ENCODE measurements around the gene ACTBL2.
"Not testable (repeated sequence)": the region's sequence is repeated elsewhere in the genome, so short reads cannot be mapped to it uniquely, and the experiment has no call there.

ACTBL2 gene

DNA sequence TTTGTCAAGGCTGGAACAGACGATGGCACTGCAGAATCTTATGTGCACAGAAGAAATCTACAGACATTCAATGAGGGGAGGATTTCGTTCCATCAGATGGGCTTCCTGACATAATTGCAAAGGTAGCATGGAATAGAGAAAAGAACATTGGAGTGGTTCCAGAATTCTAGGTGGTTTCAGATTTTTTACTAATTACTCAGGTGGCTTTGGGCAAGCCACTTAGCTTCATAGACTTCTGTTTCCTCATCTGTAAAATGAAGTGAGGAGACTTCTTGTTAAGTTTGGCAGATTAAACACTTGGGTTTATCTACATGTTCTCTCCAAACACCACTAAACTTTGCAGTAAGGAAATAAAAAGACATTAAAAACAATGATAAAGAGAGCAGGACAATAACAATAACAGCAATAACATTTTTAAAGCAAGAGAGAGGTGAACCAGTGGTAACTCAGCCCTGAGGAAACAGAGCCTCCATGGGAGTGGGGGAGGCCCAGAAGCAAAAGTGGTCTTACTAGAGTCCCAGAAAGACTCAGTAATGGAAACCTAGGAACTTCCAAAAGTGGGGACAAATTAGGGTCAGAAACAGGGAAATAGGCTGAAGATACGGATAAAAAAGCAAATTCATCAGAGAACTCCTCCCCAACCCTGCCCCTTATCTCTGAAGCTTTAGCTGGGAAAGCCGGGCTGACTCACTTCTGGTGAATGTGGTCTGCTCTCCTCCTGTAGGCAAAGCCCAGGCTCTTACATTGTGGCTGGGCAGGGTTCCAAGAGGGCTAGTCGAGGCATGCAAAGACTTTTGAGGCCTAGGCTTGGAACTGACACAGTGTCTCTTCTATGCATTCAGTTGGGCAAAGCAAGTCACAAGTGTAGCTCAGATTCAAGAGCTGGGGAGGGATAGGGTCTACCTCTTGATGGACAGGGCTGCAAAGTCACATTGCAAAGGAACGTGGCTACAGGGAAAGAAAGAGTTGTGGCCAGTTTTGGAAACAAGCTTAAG is 11.8 kb upstream of the ACTBL2 start:
- peak; percentile 43 to 69 for DNase-seq (ENCODE audit: low read depth in 2 of 2)

- DNase-seq (ENCODE audit: low read depth in 2 of 2), result no peak
Observed at GRCh38 chr5:57493034-57493433, 10.4 kb upstream of the ACTBL2 start.

- no peak for DNase-seq (ENCODE audit: low read depth in 2 of 2)
Observed at GRCh38 chr5:57492632-57493031, 10.0 kb upstream of the ACTBL2 start.

DNA sequence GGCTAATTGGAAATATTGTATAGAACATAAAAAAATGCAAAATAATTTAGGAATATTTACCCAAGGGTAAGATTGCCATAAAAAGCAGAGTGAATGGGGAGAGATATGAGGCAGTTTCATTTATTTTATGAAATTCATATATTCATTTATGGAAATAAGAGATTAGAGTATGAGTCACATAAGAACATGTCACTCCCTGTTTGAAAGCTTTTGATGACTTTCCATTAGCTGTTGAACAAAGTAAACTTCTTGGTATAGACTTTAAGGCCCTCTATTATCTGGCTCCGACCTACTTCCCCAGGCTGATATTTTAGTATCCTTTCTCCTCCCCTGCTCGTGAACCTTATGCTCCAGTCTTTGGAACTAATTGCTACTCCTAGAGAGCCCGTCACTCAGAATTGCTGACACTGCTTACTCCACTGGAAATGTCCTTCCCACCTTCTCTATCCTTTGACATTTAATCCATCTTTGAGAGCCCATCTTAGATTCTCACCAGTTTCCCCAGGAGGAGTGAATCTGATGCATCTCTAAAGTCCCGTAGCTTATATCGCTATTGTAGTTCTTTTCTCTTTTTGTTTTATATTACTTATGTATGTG is 8.9 kb upstream of the ACTBL2 start:
- DNase-seq (ENCODE audit: low read depth in 2 of 2), result no peak

DNA sequence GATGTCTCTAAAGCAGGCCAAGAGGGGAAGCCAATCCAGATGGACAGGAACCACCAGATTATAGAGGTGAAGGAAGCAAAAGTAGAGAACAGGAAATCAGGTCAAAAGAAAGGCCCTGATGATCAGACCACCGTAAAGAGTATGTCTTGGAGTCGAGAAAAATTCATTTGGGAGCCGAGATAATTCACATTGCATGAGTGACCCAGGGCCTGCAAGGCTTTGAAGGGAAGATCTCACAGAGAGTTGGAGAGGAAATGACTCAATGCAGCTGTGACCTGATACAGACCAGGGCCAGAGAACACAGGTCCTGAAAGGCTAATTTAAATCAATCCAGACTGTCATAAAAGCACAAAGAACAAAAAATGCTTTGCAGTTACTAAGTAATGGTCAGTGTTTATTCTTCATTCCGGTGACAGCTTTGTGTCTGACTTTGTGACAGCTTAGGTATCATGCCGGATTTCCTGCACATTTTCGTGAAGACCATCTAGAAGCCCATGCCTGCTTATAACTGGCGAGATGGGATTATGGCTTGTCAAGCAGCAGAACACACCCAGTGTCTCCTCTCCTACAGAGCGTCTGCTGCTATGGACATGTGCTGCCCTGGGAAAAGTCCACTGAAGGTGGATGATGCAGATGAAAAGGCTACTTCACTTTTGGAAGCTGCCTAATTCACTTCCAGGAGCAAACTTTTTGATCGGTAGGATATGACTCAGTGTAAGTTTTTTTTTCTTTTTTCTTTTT is 5.8 kb upstream of the ACTBL2 start:
- DNase-seq (ENCODE audit: low read depth in 2 of 2), result no peak

DNA sequence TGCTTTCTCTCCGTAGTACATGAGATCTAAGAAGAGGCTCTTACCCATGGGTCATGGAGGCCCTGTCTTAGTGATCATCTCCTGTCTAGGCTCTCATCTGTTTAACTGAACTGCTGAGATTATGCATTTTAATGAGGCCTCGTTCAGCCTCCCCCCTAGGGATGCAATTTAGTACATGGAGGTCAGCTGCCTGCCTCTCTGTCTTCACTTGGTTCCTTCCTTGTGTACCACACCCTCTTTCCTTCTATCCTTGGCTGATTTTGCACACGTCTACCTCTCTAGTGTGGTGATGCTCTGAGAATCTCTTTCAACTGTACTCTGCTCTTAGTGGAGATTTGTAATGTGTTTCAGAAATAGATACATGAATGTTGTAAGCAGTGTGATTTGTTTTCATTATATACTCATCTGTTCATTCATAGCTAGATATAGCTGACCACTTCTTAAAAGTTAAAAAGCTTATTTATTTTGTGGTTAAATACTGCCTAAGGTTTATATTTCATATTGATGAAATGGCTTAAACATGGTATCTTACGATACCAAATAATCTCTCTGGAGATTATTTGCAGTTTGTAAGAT is 3.5 kb upstream of the ACTBL2 start:
- DNase-seq (ENCODE audit: low read depth in 2 of 2), result no peak

GRCh38 chr5:57478826-57479225 is 3.8 kb downstream of the ACTBL2 start:
- no peak for DNase-seq (ENCODE audit: low read depth in 2 of 2)

- no peak for DNase-seq (ENCODE audit: low read depth in 2 of 2)
Observed at GRCh38 chr5:57476601-57477056, 6.0 kb downstream of the ACTBL2 start.

DNA sequence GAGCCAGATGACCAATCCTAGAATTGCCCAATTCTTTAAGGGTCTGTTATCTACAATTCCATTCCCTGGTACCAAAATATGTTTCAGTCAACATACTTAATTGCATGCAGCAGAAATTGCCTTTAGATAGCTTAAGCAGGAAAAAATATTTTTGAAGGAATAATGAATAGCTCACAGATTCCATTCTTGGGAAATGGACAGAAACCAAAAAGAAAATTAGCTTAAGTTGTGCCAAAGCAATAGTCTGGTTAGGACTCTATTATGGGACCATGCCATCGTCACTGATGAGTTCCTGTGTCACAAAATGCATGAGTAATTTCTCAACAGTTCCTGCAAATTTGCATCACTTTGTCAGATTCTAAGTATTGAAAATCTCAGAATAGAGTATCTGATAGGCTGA is 12.3 kb downstream of the ACTBL2 start:
- DNase-seq (ENCODE audit: low read depth in 2 of 2), result no peak

GRCh38 chr5:57468481-57469163 is 14.0 kb downstream of the ACTBL2 start:
- no peak for DNase-seq (ENCODE audit: low read depth in 2 of 2)

GRCh38 chr5:57466544-57466943 is 16.1 kb downstream of the ACTBL2 start:
- no peak for DNase-seq (ENCODE audit: low read depth in 2 of 2)

DNA sequence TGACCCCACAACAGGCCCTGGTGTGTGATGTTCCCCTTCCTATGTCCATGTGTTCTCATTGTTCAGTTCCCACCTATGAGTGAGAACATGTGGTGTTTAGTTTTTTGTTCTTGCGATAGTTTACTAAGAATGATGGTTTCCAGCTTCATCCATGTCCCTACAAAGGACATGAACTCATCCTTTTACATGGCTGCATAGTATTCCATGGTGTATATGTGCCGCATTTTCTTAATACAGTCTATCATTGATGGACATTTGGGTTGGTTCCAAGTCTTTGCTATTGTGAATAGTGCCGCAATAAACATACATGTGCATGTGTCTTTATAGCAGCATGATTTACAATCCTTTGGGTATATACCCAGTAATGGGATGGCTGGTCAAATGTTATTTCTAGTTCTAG is 22.6 kb downstream of the ACTBL2 start:
- DNase-seq (ENCODE audit: low read depth in 2 of 2), result not testable (repeated sequence)

DNA sequence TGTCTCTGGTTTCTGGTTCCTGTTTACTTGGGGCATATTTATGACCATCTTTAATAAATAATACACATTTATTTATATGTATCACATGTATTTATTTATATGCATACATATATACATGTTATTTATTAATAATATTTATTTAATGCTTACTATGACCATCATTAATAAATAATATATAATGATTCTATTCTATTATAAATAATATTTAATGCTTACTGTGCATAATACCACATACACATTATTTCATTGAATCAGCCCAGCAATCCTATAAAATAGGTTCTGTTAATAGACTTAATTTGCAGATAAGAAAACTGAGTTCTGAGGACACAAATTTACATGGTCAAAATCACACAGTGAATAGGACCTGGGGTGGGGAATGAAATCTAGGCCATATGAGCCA is 24.2 kb downstream of the ACTBL2 start:
- DNase-seq (ENCODE audit: low read depth in 2 of 2), result no peak

DNA sequence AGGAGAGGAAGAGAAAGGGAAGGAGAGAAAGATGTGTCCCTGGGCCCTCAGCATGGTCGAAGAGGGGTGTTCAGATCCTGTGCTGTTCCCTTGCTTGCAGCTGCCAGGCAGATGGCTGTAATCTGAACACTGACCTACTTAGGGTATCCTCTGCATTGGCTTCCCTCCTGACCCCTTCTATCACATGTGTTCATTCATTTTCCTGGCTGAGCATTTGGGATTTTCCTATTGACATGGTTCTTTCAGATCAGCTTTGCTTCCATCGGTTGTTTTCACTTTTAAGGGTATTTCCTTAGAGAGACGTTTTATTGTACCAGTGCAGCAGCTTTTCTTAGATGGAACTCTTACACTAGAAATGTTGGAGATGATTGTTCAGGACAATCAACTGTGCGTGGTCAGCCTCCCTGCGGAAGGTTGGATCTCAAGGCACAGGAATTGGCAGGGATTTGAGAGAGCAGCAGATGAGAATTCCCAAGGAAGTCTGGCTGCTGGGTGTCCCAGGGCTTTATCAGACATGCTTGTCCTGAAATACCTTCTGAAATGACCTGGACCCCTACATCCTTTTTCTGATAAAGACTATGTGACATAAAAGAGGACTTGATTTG is 26.0 kb downstream of the ACTBL2 start:
- no peak for DNase-seq (ENCODE audit: low read depth in 2 of 2)

GRCh38 chr5:57455511-57456455 is 26.8 kb downstream of the ACTBL2 start:
- no peak for DNase-seq (ENCODE audit: low read depth in 2 of 2)

DNA sequence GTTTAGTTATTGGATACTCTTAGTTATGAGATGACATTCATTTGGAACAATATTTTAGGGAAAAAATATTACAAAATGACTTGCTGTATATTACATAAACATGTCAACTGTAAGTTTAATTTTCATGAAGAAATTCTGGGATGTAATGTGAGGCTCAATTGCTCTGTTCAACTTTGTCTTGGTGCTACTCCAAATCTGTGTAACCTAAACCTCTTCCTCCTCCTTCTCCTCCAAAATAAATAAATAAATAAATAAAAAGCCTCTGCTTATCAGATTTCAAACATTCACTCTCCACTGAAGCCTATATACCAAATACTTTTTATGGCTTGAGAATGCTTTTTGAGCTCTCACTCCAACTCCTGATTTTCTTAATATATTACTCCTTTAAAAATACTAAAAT is 27.7 kb downstream of the ACTBL2 start:
- no peak for DNase-seq (ENCODE audit: low read depth in 2 of 2)

GRCh38 chr5:57453728-57454127 is 28.9 kb downstream of the ACTBL2 start:
- no peak for DNase-seq (ENCODE audit: low read depth in 2 of 2)

- no peak for DNase-seq (ENCODE audit: low read depth in 2 of 2)
Observed at GRCh38 chr5:57452885-57453284, 29.7 kb downstream of the ACTBL2 start.

DNA sequence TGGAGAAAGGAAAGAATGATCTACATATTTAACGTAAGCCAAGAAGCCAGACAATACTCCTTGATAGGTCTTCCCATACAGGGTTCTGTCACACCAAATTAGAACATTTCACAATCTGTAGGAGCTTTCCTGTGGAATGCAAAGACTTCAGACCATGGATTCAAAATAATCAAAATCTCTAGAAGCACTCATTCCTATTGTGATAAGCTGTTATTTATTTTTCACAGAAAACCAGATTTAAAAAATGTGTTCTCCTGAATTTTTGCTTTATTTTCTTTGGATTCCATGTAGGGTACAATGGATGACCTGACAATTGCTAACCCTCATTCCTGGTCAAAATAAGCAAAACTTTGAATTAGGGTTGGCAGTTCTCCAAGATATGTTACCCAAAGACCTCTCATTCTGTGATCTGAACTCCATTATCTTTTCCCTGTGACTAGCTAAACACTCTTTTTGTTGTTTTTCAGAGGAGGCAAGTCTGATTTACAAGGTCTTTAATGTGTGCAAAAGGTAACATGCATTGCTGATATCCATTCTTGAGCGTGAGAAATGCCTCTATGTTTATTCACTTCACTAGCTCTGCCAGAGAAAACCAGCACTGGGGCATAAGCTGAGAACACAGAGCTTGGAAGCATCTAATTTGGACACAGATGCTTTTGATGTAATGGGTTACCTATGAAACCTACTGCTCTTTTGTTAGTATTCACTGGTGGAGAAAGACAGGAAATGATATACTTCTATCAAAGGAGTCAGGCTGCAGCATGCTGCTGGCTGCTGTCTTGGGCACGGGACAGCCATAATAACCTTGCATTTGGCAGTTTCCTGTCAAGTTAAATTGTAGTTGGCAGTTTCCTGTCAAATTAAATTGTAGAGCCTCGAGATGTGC is 31.4 kb downstream of the ACTBL2 start:
- DNase-seq (ENCODE audit: low read depth in 2 of 2), result no peak
